CD4-positive, alpha-beta memory T cell (primary cell): ENCODE measurements around the gene COLEC11. TPM values are rescaled to one million over a fixed set of nuclear protein-coding genes. Genes with fewer than 3 reads are reported as not detected.
"Not testable (repeated sequence)": the region's sequence is repeated elsewhere in the genome, so short reads cannot be mapped to it uniquely, and the experiment has no call there.

Source experiments
- CTCF ChIA-PET: fragments of 350-600 bp; sonication (Branson Sonifier 250); formaldehyde crosslinking; loops from one replicate; lab custom pipeline; 2021; ENCODE audit warnings: inconsistent platforms; ENCODE audit not compliant: partially characterized antibody; lab: Charles Lee
- POLR2A ChIA-PET: fragments of 350-600 bp; sonication (Branson Sonifier 250); formaldehyde crosslinking; loops from one replicate; lab custom pipeline; 2021; ENCODE audit not compliant: partially characterized antibody; lab: Charles Lee
- DNase-seq, 5 donors: peaks; one replicate each; pipeline versions ENCODE4 v3.0.0 to v3.0.0-alpha.2; 2020 to 2022; ENCODE audit warnings: mixed read lengths in 1 of 5
- H3K27ac ChIP-seq: one replicate; pipeline ENCODE4 v1.7.0; 2013; ENCODE audit warnings: low read depth, low read length
- H3K27me3 ChIP-seq: 2 replicates; pipeline ENCODE4 v1.7.0; 2013; ENCODE audit warnings: mild to moderate bottlenecking, low read length, moderate library complexity; ENCODE audit not compliant: insufficient read depth
- H3K36me3 ChIP-seq: 2 replicates; pipeline ENCODE4 v1.7.0; 2013; ENCODE audit warnings: mild to moderate bottlenecking, low read length, moderate library complexity; ENCODE audit not compliant: insufficient read depth
- H3K4me1 ChIP-seq: 2 replicates; pipeline ENCODE4 v1.7.0; 2013; ENCODE audit warnings: mild to moderate bottlenecking, low read length, moderate library complexity; ENCODE audit not compliant: insufficient read depth
- H3K4me3 ChIP-seq, 2 donors: one replicate each; pipeline ENCODE4 v1.7.0; 2013; ENCODE audit warnings: low read length in 2 of 2, mild to moderate bottlenecking in 1 of 2
- H3K9me3 ChIP-seq, 2 donors: one replicate each; pipeline ENCODE4 v1.7.0; 2013; ENCODE audit warnings: low read length in 2 of 2, control low read depth in 1 of 2; ENCODE audit not compliant: control insufficient read depth in 1 of 2
- H3K27ac Mint-ChIP-seq, 7 donors: one replicate each; pipeline ENCODE4 v1.8.0; 2020 to 2021; ENCODE audit warnings: mixed read lengths in 7 of 7, mild to moderate bottlenecking in 6 of 7, inconsistent platforms in 3 of 7, moderate library complexity in 3 of 7
- H3K27me3 Mint-ChIP-seq, 2 donors: one replicate each; pipeline ENCODE4 v1.8.0; 2020 to 2021; ENCODE audit warnings: mixed read lengths in 2 of 2
- H3K36me3 Mint-ChIP-seq, 2 donors: one replicate each; pipeline ENCODE4 v1.8.0; 2020 to 2021; ENCODE audit warnings: mixed read lengths in 2 of 2, inconsistent platforms in 1 of 2, mild to moderate bottlenecking in 1 of 2
- H3K4me1 Mint-ChIP-seq, 4 donors: one replicate each; pipeline ENCODE4 v1.8.0; 2020 to 2021; ENCODE audit warnings: mixed read lengths in 4 of 4, mild to moderate bottlenecking in 1 of 4
- H3K4me3 Mint-ChIP-seq, 8 donors: one replicate each; pipeline ENCODE4 v1.8.0; 2020 to 2021; ENCODE audit warnings: mixed read lengths in 8 of 8, mild to moderate bottlenecking in 7 of 8, moderate library complexity in 6 of 8, inconsistent platforms in 3 of 8
- H3K9me3 Mint-ChIP-seq, 8 donors: one replicate each; pipeline ENCODE4 v1.8.0; 2020 to 2021; ENCODE audit warnings: mixed read lengths in 8 of 8, mild to moderate bottlenecking in 5 of 8, inconsistent platforms in 3 of 8, moderate library complexity in 1 of 8
- intact Hi-C: fragments of 100-400 bp; cut with micrococcal nuclease; formaldehyde crosslinking; loops from one replicate; pipeline ENCODE4 v1.15.1; 2023
- polyA plus RNA-seq, 2 donors: library from polyadenylated mRNA; unstranded; fragments of 300-500 nt; fragmentation: Illumina TruSeq; gene quantifications; one replicate each; pipeline ENCODE4 v1.2.3, GENCODE V29; 2021
- total RNA-seq, 2 experiments: library from RNA; stranded (reverse); gene quantifications; one replicate each; pipeline ENCODE4 v1.2.3, GENCODE V29; 2021

COLEC11 gene
- total and polyA plus RNA-seq, 4 experiments from 2014 or later, result 0.30 TPM; not detected in 3

GRCh38 chr2:3575534-3576262 is 19.2 kb upstream of the COLEC11 start:
- Histone ChIP-seq H3K27me3 (no peaks in the 10 kb centered on the region), H3K4me1 (peaks cover 46% of the 10 kb centered on the region), H3K27ac (peak overlapping the region; percentile 94), H3K9me3 (no peaks in the 10 kb centered on the region), H3K36me3 (peaks cover 29% of the 10 kb centered on the region), H3K4me3 (peak overlapping the region; percentile 65 to 67)
- peak overlapping the region; percentile 87 to 98 (median 92) for H3K4me3 Mint-ChIP-seq
- POLR2A ChIA-PET, result interaction anchor here (1.0 to 5.2 kb wide), 6 partner anchors 9 to 198 kb away, joined by 3 to 78 read pairs (median 6); partner anchors contain the start of genes ADI1, EIPR1, RNASEH1 and TRAPPC12
- H3K36me3 Mint-ChIP-seq, result peaks cover 40 to 51% of the 10 kb centered on the region in 2 donors
- H3K4me1 Mint-ChIP-seq, result peaks cover 33 to 49% (median 38%) of the 10 kb centered on the region in 4 donors
- peak overlapping the region; percentile 87 to 99 (median 97) for H3K27ac Mint-ChIP-seq
- H3K27me3 Mint-ChIP-seq, result no peaks in the 10 kb centered on the region
- H3K9me3 Mint-ChIP-seq, result peaks cover 0 to 4% (median 0%) of the 10 kb centered on the region in 8 donors
- CTCF ChIA-PET, result interaction anchor here (0.9 to 1.9 kb wide), 3 partner anchors 9 to 76 kb away, joined by 3 to 9 read pairs (median 4); partner anchors contain the start of gene RNASEH1
- intact Hi-C loops, result loop anchor here (1.0 kb wide), 4 partner anchors 17 to 196 kb away; partner anchors contain the start of genes ADI1, RNASEH1 and TRAPPC12
- peak; percentile 19 to 56 (median 49) for DNase-seq

- H3K9me3 ChIP-seq, intact Hi-C loops, H3K27me3 ChIP-seq, H3K9me3 Mint-ChIP-seq, DNase-seq, H3K27me3 Mint-ChIP-seq: not testable (repeated sequence)
- Histone ChIP-seq H3K4me3 (peak overlapping the region; percentile 65 to 67), H3K4me1 (peaks cover 46% of the 10 kb centered on the region), H3K27ac (peak overlapping the region; percentile 94), H3K36me3 (peaks cover 35% of the 10 kb centered on the region)
- Mint-ChIP-seq H3K36me3 (peaks cover 43 to 57% of the 10 kb centered on the region in 2 donors), H3K4me3 (peak overlapping the region; percentile 87 to 98 (median 92)), H3K4me1 (peaks cover 33 to 49% (median 38%) of the 10 kb centered on the region in 4 donors), H3K27ac (peak overlapping the region; percentile 87 to 99 (median 97))
- POLR2A ChIA-PET, result interaction anchor here (1.0 to 5.2 kb wide), 6 partner anchors 8 to 199 kb away, joined by 3 to 78 read pairs (median 6); partner anchors contain the start of genes ADI1, EIPR1, RNASEH1 and TRAPPC12
- CTCF ChIA-PET, result interaction anchor here (0.9 to 1.9 kb wide), 3 partner anchors 8 to 76 kb away, joined by 3 to 9 read pairs (median 4); partner anchors contain the start of gene RNASEH1
These were observed 18.7 kb upstream of the COLEC11 start for GRCh38 chr2:3576263-3576630.

GRCh38 chr2:3578987-3579386 is 15.9 kb upstream of the COLEC11 start:
- ChIA-PET CTCF (interaction anchor here (1.9 kb wide), 1 partner anchor 73 kb away, joined by 5 read pairs; no protein-coding TSS in a partner anchor), POLR2A (interaction anchor here (1.0 kb wide), 1 partner anchor 21 kb away, joined by 4 read pairs; the partner anchor contains the start of gene RNASEH1)
- Mint-ChIP-seq H3K36me3 (peaks cover 58 to 78% of the 10 kb centered on the region in 2 donors), H3K4me3 (no peak overlapping the region), H3K9me3 (peaks cover 0 to 4% (median 0%) of the 10 kb centered on the region in 8 donors), H3K4me1 (peaks cover 33 to 49% (median 38%) of the 10 kb centered on the region in 4 donors), H3K27me3 (no peaks in the 10 kb centered on the region), H3K27ac (peak overlapping the region in 5 of 7 donors; percentile 1 to 99 (median 61))
- Histone ChIP-seq H3K9me3 (no peaks in the 10 kb centered on the region), H3K4me3 (no peak overlapping the region), H3K27ac (no peak overlapping the region), H3K27me3 (no peaks in the 10 kb centered on the region), H3K36me3 (peaks cover 42% of the 10 kb centered on the region), H3K4me1 (peaks cover 46% of the 10 kb centered on the region)
- intact Hi-C loops, result no loop called here
- DNase-seq, result no peak

GRCh38 chr2:3580449-3580848 is 14.5 kb upstream of the COLEC11 start:
- Mint-ChIP-seq H3K4me1 (peaks cover 31 to 43% (median 34%) of the 10 kb centered on the region in 4 donors), H3K36me3 (peaks cover 58 to 82% of the 10 kb centered on the region in 2 donors), H3K27ac (peak overlapping the region in 3 of 7 donors; percentile 18 to 34 (median 19)), H3K9me3 (peaks cover 0 to 2% (median 0%) of the 10 kb centered on the region in 8 donors), H3K4me3 (no peak overlapping the region), H3K27me3 (no peaks in the 10 kb centered on the region)
- H3K9me3 ChIP-seq, result no peaks in the 10 kb centered on the region
- ChIA-PET POLR2A (interaction anchor here (1.1 kb wide), 1 partner anchor 22 kb away, joined by 4 read pairs; the partner anchor contains the start of gene RNASEH1), CTCF (no interaction called here)
- no peak for DNase-seq
- H3K27me3 ChIP-seq, result no peaks in the 10 kb centered on the region
- no peak overlapping the region for H3K27ac ChIP-seq
- intact Hi-C loops, result no loop called here
- H3K4me1 ChIP-seq, result peaks cover 40% of the 10 kb centered on the region
- peaks cover 44% of the 10 kb centered on the region for H3K36me3 ChIP-seq
- H3K4me3 ChIP-seq, result no peak overlapping the region

GRCh38 chr2:3581367-3582262 is 13.3 kb upstream of the COLEC11 start:
- CTCF ChIA-PET, result interaction anchor here (0.6 kb wide), 1 partner anchor 70 kb away, joined by 5 read pairs; no protein-coding TSS in a partner anchor
- Mint-ChIP-seq H3K36me3 (peaks cover 53 to 75% of the 10 kb centered on the region in 2 donors), H3K4me1 (peaks cover 23 to 32% (median 25%) of the 10 kb centered on the region in 4 donors), H3K9me3 (peaks cover 0 to 2% (median 0%) of the 10 kb centered on the region in 8 donors), H3K4me3 (no peak overlapping the region), H3K27ac (peak overlapping the region in 5 of 7 donors; percentile 16 to 48 (median 41)), H3K27me3 (no peaks in the 10 kb centered on the region)
- Histone ChIP-seq H3K4me3 (no peak overlapping the region), H3K36me3 (peaks cover 44% of the 10 kb centered on the region), H3K4me1 (peaks cover 30% of the 10 kb centered on the region), H3K27ac (no peak overlapping the region), H3K27me3 (no peaks in the 10 kb centered on the region), H3K9me3 (no peaks in the 10 kb centered on the region)
- POLR2A ChIA-PET, result interaction anchor here (1.1 kb wide), 1 partner anchor 23 kb away, joined by 4 read pairs; the partner anchor contains the start of gene RNASEH1
- no peak for DNase-seq
- intact Hi-C loops, result no loop called here

- no peak overlapping the region for H3K27ac ChIP-seq
- H3K36me3 Mint-ChIP-seq, result peaks cover 39 to 50% of the 10 kb centered on the region in 2 donors
- intact Hi-C loops, result no loop called here
- peak overlapping the region in 2 of 7 donors; percentile 21 to 75 for H3K27ac Mint-ChIP-seq
- POLR2A ChIA-PET, result interaction anchor here (1.4 to 2.1 kb wide), 2 partner anchors 8 to 26 kb away, joined by 3 to 7 read pairs; partner anchors contain the start of gene RNASEH1
- no peaks in the 10 kb centered on the region for H3K9me3 ChIP-seq
- H3K4me1 ChIP-seq, result peaks cover 5% of the 10 kb centered on the region
- H3K36me3 ChIP-seq, result peaks cover 29% of the 10 kb centered on the region
- no peaks in the 10 kb centered on the region for H3K27me3 Mint-ChIP-seq
- H3K27me3 ChIP-seq, result no peaks in the 10 kb centered on the region
- CTCF ChIA-PET, result interaction anchor here (1.3 kb wide), 1 partner anchor 8 kb away, joined by 4 read pairs; no protein-coding TSS in a partner anchor
- no peak overlapping the region for H3K4me3 ChIP-seq
- peaks cover 0 to 2% (median 0%) of the 10 kb centered on the region in 8 donors for H3K9me3 Mint-ChIP-seq
- H3K4me1 Mint-ChIP-seq, result peaks cover 4 to 9% (median 8%) of the 10 kb centered on the region in 4 donors
- H3K4me3 Mint-ChIP-seq, result no peak overlapping the region
- DNase-seq, result no peak
These were observed 10.8 kb upstream of the COLEC11 start for GRCh38 chr2:3584076-3584475.
